Measurements from ENCODE around the gene DNHD1. TPM values are rescaled to one million over a fixed set of nuclear protein-coding genes. Genes with fewer than 3 reads are reported as not detected.

The DNHD1 gene
- total RNA-seq, 1 experiment from 2014 or later: 10.6 TPM

DNA sequence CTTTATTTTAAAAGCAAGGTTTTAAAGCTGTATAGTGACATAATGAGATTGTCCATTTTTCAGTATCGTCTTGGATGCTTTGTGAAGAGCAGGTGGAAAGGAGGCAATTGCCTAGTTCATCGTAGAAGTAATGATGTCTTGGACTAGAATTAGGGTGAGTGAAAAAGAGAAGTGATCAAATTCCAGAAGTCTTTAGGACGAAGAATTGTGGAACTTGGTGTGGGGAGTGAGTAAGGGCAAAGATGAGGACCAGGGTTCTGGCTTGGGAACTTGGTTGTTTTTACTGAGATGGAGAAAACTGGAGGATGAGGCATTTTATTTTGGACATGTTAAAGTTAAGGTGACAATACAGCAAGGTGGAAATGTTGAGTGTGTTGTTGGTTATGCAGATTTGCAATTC, 107.7 kb downstream of the DNHD1 start:
- intact Hi-C loops (cut with micrococcal nuclease; ENCODE audit: unreplicated experiment): loop anchor here (10.0 kb wide), 1 partner anchor 230 kb away; no protein-coding TSS in a partner anchor
- no peaks in the 10 kb centered on the region for H3K27me3 ChIP-seq (ENCODE audit: control insufficient read depth, insufficient read depth, low read length)
- H3K36me3 ChIP-seq (ENCODE audit: control insufficient read depth, insufficient read depth, low read length): peaks cover 16% of the 10 kb centered on the region
- POLR2A ChIA-PET: interaction anchor here (0.6 to 0.8 kb wide), 2 partner anchors 17 to 74 kb away, joined by 3 to 8 read pairs; no protein-coding TSS in a partner anchor
- TF ChIP-seq, protein P1, sequence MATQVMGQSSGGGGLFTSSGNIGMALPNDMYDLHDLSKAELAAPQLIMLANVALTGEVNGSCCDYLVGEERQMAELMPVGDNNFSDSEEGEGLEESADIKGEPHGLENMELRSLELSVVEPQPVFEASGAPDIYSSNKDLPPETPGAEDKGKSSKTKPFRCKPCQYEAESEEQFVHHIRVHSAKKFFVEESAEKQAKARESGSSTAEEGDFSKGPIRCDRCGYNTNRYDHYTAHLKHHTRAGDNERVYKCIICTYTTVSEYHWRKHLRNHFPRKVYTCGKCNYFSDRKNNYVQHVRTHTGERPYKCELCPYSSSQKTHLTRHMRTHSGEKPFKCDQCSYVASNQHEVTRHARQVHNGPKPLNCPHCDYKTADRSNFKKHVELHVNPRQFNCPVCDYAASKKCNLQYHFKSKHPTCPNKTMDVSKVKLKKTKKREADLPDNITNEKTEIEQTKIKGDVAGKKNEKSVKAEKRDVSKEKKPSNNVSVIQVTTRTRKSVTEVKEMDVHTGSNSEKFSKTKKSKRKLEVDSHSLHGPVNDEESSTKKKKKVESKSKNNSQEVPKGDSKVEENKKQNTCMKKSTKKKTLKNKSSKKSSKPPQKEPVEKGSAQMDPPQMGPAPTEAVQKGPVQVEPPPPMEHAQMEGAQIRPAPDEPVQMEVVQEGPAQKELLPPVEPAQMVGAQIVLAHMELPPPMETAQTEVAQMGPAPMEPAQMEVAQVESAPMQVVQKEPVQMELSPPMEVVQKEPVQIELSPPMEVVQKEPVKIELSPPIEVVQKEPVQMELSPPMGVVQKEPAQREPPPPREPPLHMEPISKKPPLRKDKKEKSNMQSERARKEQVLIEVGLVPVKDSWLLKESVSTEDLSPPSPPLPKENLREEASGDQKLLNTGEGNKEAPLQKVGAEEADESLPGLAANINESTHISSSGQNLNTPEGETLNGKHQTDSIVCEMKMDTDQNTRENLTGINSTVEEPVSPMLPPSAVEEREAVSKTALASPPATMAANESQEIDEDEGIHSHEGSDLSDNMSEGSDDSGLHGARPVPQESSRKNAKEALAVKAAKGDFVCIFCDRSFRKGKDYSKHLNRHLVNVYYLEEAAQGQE (IDR thresholded peaks at IDR 0.05; ENCODE audit: insufficient read depth in 1 of 2, low read depth in 2 of 2, low read length in 1 of 2): no peak
- TF ChIP-seq SIN3A (IDR thresholded peaks at IDR 0.05; ENCODE audit: borderline replicate concordance, insufficient read depth, low read depth, low read length) (no peak), POLR2AphosphoS5 (IDR thresholded peaks at IDR 0.05; ENCODE audit: low read depth, low read length) (no peak), TCF7L2 (IDR thresholded peaks at IDR 0.05; ENCODE audit: low read depth, low read length) (no peak)
- TF ChIP-seq, protein P2, sequence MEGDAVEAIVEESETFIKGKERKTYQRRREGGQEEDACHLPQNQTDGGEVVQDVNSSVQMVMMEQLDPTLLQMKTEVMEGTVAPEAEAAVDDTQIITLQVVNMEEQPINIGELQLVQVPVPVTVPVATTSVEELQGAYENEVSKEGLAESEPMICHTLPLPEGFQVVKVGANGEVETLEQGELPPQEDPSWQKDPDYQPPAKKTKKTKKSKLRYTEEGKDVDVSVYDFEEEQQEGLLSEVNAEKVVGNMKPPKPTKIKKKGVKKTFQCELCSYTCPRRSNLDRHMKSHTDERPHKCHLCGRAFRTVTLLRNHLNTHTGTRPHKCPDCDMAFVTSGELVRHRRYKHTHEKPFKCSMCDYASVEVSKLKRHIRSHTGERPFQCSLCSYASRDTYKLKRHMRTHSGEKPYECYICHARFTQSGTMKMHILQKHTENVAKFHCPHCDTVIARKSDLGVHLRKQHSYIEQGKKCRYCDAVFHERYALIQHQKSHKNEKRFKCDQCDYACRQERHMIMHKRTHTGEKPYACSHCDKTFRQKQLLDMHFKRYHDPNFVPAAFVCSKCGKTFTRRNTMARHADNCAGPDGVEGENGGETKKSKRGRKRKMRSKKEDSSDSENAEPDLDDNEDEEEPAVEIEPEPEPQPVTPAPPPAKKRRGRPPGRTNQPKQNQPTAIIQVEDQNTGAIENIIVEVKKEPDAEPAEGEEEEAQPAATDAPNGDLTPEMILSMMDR (IDR thresholded peaks at IDR 0.05): no peak
- ATAC-seq (no peak), DNase-seq (ENCODE audit: low read depth, low spot score) (no peak)
- H3K4me1 ChIP-seq (ENCODE audit: control insufficient read depth, insufficient read depth, low read length): peaks cover 46% of the 10 kb centered on the region
- no peaks in the 10 kb centered on the region for H3K9me3 ChIP-seq (ENCODE audit: control insufficient read depth, insufficient read depth, low read depth, low read length)
- peak overlapping the region; percentile 95 to 98 for H3K4me3 ChIP-seq (ENCODE audit: low read depth in 2 of 2, low read length in 2 of 2)
- TSS peak; percentile 72 for BruUV-seq (replicated peaks)
- in situ Hi-C loops (cut with HindIII; ENCODE audit: low pct_unique_long_range_greater_than_20kb, low sequenced_read_pairs): no loop called here
- CTCF ChIA-PET: interaction anchor here (1.2 to 1.3 kb wide), 2 partner anchors 74 to 78 kb away, joined by 3 to 7 read pairs; partner anchors contain the start of gene MRPL17
- peak overlapping the region; percentile 98 for H3K27ac ChIP-seq (ENCODE audit: low read length)

- no peaks in the 10 kb centered on the region for H3K9me3 ChIP-seq (ENCODE audit: control insufficient read depth, insufficient read depth, low read depth, low read length)
- peak; percentile 80 for ATAC-seq
- intact Hi-C loops (cut with micrococcal nuclease; ENCODE audit: unreplicated experiment) (loop anchor here (10.0 kb wide), 1 partner anchor 232 kb away; no protein-coding TSS in a partner anchor), in situ Hi-C loops (cut with HindIII; ENCODE audit: low pct_unique_long_range_greater_than_20kb, low sequenced_read_pairs) (no loop called here)
- H3K27ac ChIP-seq (ENCODE audit: low read length): peak overlapping the region; percentile 98
- DNase-seq (ENCODE audit: low read depth, low spot score): peak; percentile 92
- ChIA-PET CTCF (interaction anchor here (1.0 to 1.1 kb wide), 2 partner anchors 75 to 148 kb away, joined by 3 to 7 read pairs; no protein-coding TSS in a partner anchor), POLR2A (no interaction called here)
- no TSS peak for BruUV-seq (replicated peaks)
- H3K4me3 ChIP-seq (ENCODE audit: low read depth in 2 of 2, low read length in 2 of 2): peak overlapping the region; percentile 2 to 34; a peak in 3 of 4 replicates
- H3K27me3 ChIP-seq (ENCODE audit: control insufficient read depth, insufficient read depth, low read length): no peaks in the 10 kb centered on the region
- H3K4me1 ChIP-seq (ENCODE audit: control insufficient read depth, insufficient read depth, low read length): peaks cover 57% of the 10 kb centered on the region
- H3K36me3 ChIP-seq (ENCODE audit: control insufficient read depth, insufficient read depth, low read length): peaks cover 29% of the 10 kb centered on the region
- TF ChIP-seq TCF7L2 (IDR thresholded peaks at IDR 0.05; ENCODE audit: low read depth, low read length) (no peak), POLR2AphosphoS5 (IDR thresholded peaks at IDR 0.05; ENCODE audit: low read depth, low read length) (peak; percentile 75)
- TF ChIP-seq, protein P2 (IDR thresholded peaks at IDR 0.05): no peak
- TF ChIP-seq, protein P1 (IDR thresholded peaks at IDR 0.05; ENCODE audit: insufficient read depth in 1 of 2, low read depth in 2 of 2, low read length in 1 of 2): no peak
Observed at GRCh38 chr11:6606471-6607189, 109.5 kb downstream of the DNHD1 start.

All from Panc1 (cell line).